Nephron progenitor cell (in vitro differentiated cells): ENCODE results near the gene IRF2BPL.

Source experiments
- DNase-seq: peaks from one replicate; pipeline ENCODE4 v3.0.0; 2021
- H3K27ac Mint-ChIP-seq: 2 replicates; pipeline ENCODE4 v1.8.0; 2021; ENCODE audit warnings: mild to moderate bottlenecking, moderate library complexity, mixed read lengths
- H3K27me3 Mint-ChIP-seq: 2 replicates; pipeline ENCODE4 v1.8.0; 2021; ENCODE audit warnings: mild to moderate bottlenecking, low read depth, mixed read lengths; ENCODE audit not compliant: poor library complexity
- H3K36me3 Mint-ChIP-seq: 2 replicates; pipeline ENCODE4 v1.8.0; 2021; ENCODE audit warnings: low read depth, mixed read lengths
- H3K4me1 Mint-ChIP-seq: 2 replicates; pipeline ENCODE4 v1.8.0; 2021; ENCODE audit warnings: mixed read lengths
- H3K4me3 Mint-ChIP-seq: 2 replicates; pipeline ENCODE4 v1.8.0; 2021; ENCODE audit warnings: mild to moderate bottlenecking, moderate library complexity, mixed read lengths
- H3K9me3 Mint-ChIP-seq: 2 replicates; pipeline ENCODE4 v1.8.0; 2021; ENCODE audit warnings: mild to moderate bottlenecking, moderate library complexity, mixed read lengths
- CTCF ChIP-seq: fragments of 200-600 bp; sonication (generic); IDR thresholded peaks from 2 replicates; pipeline ENCODE4 v1.5.0; 2021; ENCODE audit warnings: antibody characterized with exemption

IRF2BPL gene

GRCh38 chr14:77069551-77069950, 41.0 kb upstream of the IRF2BPL start:
- H3K36me3 Mint-ChIP-seq: peaks cover 12% of the 10 kb centered on the region
- peaks cover 8% of the 10 kb centered on the region for H3K27me3 Mint-ChIP-seq
- peaks cover 8% of the 10 kb centered on the region for H3K9me3 Mint-ChIP-seq
- TF ChIP-seq CTCF: no peak
- no peak overlapping the region for H3K4me3 Mint-ChIP-seq
- H3K4me1 Mint-ChIP-seq: peaks cover 71% of the 10 kb centered on the region
- H3K27ac Mint-ChIP-seq: no peak overlapping the region
- DNase-seq: no peak

DNA sequence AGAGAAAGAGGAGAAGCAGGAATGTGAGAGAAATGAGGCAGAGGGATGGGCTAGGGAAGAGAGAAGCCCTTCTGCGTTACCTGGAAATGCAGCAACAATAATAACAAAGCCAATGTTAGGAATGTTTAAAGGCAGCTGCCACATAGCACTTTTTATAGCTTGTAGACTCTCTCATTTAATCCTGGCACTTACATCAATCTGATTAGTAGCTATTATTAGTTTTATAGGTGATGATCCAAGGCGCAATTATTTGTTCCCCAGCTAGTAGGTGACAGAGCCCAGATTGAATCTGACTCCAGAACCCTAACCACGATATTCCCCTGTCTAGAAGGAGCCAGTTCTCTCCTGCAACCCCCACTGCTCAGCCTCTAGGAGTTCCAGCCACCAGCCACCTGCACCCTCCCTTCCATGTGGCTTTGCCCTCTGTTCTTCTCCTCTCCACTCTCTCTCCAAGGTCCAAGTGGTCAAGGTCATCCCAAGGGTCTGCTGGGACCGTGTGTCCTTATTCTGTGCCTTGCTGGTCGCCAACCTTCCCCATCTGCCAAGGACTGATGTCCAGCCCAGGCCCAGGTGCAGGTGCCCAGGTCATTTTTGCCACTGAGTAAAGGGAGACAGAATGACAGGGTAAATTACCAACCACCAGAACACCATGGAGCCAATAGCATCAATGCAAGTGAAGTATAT, 40.2 kb upstream of the IRF2BPL start:
- H3K36me3 Mint-ChIP-seq: peaks cover 4% of the 10 kb centered on the region
- H3K4me3 Mint-ChIP-seq: no peak overlapping the region
- no peaks in the 10 kb centered on the region for H3K9me3 Mint-ChIP-seq
- peaks cover 8% of the 10 kb centered on the region for H3K27me3 Mint-ChIP-seq
- DNase-seq: no peak
- TF ChIP-seq CTCF: no peak
- peaks cover 66% of the 10 kb centered on the region for H3K4me1 Mint-ChIP-seq
- H3K27ac Mint-ChIP-seq: no peak overlapping the region

DNA sequence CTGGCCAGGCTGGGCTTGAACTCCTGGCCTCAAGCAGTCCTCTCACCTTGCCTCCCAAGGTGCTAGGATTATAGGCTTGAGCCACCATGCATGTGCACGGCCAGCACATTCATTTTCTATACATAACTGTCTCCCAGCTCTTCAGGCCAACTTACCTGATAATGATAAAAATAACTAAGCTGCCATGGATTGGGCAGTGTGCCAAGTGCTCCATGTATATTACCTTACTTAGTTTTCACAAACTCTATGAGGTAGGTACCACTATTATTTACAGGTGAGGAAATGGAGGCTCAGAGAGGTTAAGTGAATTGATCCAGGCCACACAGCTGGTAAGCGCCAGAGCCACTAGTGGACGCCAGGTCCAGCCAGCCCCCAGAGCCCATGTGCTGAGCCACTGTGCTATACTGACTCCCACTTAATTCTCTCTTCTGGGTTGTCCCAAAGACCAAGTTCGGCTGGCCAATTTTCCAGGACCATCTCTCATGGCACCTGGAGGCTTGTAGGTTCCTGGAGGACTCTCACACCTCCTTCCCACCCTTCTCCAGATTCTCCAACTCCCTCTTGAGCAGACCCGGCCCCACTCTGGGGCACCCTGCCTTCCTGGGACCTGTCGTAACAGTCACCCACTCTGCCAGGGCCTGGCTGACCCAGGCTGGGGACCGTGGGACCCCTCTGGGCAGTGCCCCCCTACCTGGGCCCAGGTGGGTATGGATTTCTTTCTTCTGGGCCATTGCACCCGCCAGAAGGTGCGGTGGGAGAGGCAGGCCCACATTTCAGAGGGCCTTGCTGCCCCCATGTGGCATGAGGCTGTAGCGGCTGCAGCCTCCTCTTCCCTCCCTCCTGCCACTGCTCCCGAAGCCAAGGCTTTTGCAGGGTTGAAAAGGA, 39.4 kb upstream of the IRF2BPL start:
- Mint-ChIP-seq H3K4me1 (peaks cover 69% of the 10 kb centered on the region), H3K27me3 (peaks cover 8% of the 10 kb centered on the region), H3K27ac (no peak overlapping the region), H3K9me3 (no peaks in the 10 kb centered on the region), H3K36me3 (peaks cover 4% of the 10 kb centered on the region), H3K4me3 (no peak overlapping the region)
- DNase-seq: peak; percentile 72
- TF ChIP-seq CTCF: peak; percentile 85

DNA sequence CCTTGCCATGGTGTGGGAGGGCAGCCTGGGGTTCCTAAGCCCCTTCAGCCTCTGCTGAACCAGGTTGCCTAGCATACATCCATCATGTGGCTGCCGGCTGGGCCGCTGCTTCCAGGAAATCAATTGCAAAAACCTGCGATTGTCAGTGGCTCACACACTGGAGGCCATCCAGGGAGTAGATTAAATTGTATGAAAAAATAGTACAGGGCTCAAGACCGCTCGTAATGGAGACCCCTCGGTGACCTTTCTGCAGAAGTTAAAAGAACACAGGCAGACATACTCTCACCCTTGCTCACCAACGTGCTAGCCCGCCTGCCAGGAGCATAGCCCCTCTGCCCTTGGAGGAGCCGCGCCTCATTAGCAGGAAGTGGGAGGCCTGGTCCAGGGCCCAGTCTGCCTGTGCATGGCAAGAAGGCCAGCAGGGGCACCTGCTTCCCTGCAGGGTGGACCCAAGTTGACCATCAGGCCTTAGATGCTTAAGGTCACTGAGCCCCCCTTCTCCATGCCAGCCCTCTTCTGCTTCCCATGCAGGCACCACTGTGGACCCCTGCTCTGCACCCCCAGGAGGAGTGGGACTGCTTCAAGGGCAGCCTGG, 38.2 kb upstream of the IRF2BPL start:
- no peak overlapping the region for H3K4me3 Mint-ChIP-seq
- peaks cover 61% of the 10 kb centered on the region for H3K4me1 Mint-ChIP-seq
- no peaks in the 10 kb centered on the region for H3K9me3 Mint-ChIP-seq
- H3K27ac Mint-ChIP-seq: no peak overlapping the region
- no peak for DNase-seq
- peaks cover 4% of the 10 kb centered on the region for H3K36me3 Mint-ChIP-seq
- no peak for TF ChIP-seq CTCF
- peaks cover 8% of the 10 kb centered on the region for H3K27me3 Mint-ChIP-seq

DNA sequence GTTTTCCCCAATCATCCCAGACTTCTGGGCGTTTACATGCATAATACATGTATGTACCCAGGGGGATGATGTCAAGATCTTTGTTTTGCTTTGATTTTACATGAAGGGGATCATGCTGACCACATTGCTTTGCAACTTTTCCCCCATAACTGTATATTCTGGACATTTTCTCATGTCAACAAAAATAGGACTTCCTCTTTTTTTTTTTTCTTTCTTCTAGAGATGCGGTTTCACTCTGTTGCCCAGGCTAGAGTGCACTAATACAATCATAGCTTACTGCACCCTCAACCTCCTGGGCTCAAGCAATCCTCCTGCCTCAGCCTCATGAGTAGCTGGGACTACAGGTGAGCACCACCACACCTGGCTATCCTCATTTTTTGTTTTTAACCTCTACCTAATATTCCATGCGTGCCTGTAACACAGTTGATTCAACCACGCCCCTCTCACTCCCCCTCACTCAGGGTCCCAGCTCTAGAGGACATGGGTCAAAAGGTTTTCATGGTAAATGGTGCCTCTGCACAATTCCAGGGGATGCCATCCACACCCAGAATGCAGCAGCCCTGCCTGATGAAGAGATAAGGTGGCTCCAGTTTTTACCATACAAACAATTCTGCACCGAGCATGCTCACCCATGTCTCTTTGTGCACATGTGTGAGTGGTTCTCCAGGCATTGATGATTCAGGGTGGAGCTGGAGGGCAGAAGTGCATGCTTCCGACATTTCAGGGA, 37.5 kb upstream of the IRF2BPL start:
- H3K4me1 Mint-ChIP-seq: peaks cover 55% of the 10 kb centered on the region
- no peak for TF ChIP-seq CTCF
- H3K27me3 Mint-ChIP-seq: peaks cover 8% of the 10 kb centered on the region

More for the DNA sequence above, 37.5 kb upstream of the IRF2BPL start:
- Mint-ChIP-seq H3K27ac (no peak overlapping the region), H3K36me3 (peaks cover 4% of the 10 kb centered on the region), H3K4me3 (no peak overlapping the region), H3K9me3 (no peaks in the 10 kb centered on the region)
- DNase-seq: no peak
